Common myeloid progenitor, CD34-positive (primary cell): ENCODE results near the gene PHLPP1.

ENCODE experiments used
- CTCF ChIA-PET: fragments of 350-600 bp; sonication (Branson Sonifier 250); formaldehyde crosslinking; loops from one replicate; lab custom pipeline; 2021; ENCODE audit warnings: antibody characterized with exemption; lab: Charles Lee
- POLR2A ChIA-PET: fragments of 350-600 bp; sonication (Branson Sonifier 250); formaldehyde crosslinking; loops from one replicate; lab custom pipeline; 2021; ENCODE audit warnings: antibody characterized with exemption; lab: Charles Lee
- DNase-seq, 3 donors: peaks; one replicate each; pipeline versions ENCODE4 v3.0.0 to v3.0.0-alpha.2; 2013
- H3K27ac ChIP-seq, 2 experiments: 1 replicate in 1 of 2; 2 replicates in 1 of 2; pipeline ENCODE4 v1.7.0; 2013; ENCODE audit warnings: inconsistent platforms in 2 of 2, low read length in 2 of 2, mild to moderate bottlenecking in 2 of 2, low read depth in 1 of 2, moderate library complexity in 1 of 2; ENCODE audit not compliant: severe bottlenecking in 2 of 2, insufficient read depth in 1 of 2, poor library complexity in 1 of 2
- H3K27me3 ChIP-seq, 5 experiments: replicated peaks in 2 of 5; 1 replicate in 3 of 5; 2 replicates in 2 of 5; pipeline versions ENCODE4 v1.6.1 to v1.7.0; 2013; ENCODE audit warnings: low read length in 4 of 5, mild to moderate bottlenecking in 2 of 5, moderate library complexity in 2 of 5, inconsistent platforms in 1 of 5; ENCODE audit not compliant: insufficient read depth in 5 of 5, control insufficient read depth in 4 of 5
- H3K36me3 ChIP-seq, 4 experiments: 1 replicate in 2 of 4; 2 replicates in 2 of 4; pipeline versions ENCODE4 v1.6.1 to v1.7.0; 2013; ENCODE audit warnings: low read length in 3 of 4, control low read depth in 1 of 4, mild to moderate bottlenecking in 1 of 4; ENCODE audit not compliant: control insufficient read depth in 4 of 4, insufficient read depth in 4 of 4
- H3K4me1 ChIP-seq, 4 experiments: 1 replicate in 3 of 4; 2 replicates in 1 of 4; pipeline versions ENCODE4 v1.6.1 to v1.7.1; 2013; ENCODE audit warnings: low read length in 3 of 4, mild to moderate bottlenecking in 3 of 4, control low read depth in 1 of 4, inconsistent platforms in 1 of 4, moderate library complexity in 1 of 4; ENCODE audit not compliant: control insufficient read depth in 4 of 4, insufficient read depth in 4 of 4; ENCODE audit errors: control extremely low read depth in 1 of 4
- H3K4me3 ChIP-seq, 7 experiments: 1 replicate in 4 of 7; 2 replicates in 3 of 7; pipeline versions ENCODE4 v1.5.1 to v1.7.0; 2013; ENCODE audit warnings: mild to moderate bottlenecking in 7 of 7, low read length in 6 of 7, moderate library complexity in 6 of 7, inconsistent platforms in 2 of 7, low read depth in 2 of 7, control low read depth in 1 of 7; ENCODE audit not compliant: insufficient read depth in 4 of 7, control insufficient read depth in 1 of 7; ENCODE audit errors: extremely low read depth in 1 of 7
- H3K9me3 ChIP-seq, 5 experiments: 1 replicate in 4 of 5; 2 replicates in 1 of 5; pipeline versions ENCODE4 v1.6.1 to v1.7.1; 2013; ENCODE audit warnings: low read length in 4 of 5, mild to moderate bottlenecking in 2 of 5, inconsistent platforms in 1 of 5, low read depth in 1 of 5, moderate library complexity in 1 of 5; ENCODE audit not compliant: control insufficient read depth in 4 of 5, insufficient read depth in 2 of 5; ENCODE audit errors: control extremely low read depth in 1 of 5
- WGBS: methylation state at CpG from one replicate; pipeline ENCODE4 v1.1.5; 2013; ENCODE audit not compliant: insufficient coverage; 5-methylcytosine and 5-hydroxymethylcytosine counted together

The PHLPP1 gene

GRCh38 chr18:62776024-62776570 lies 60.8 kb downstream of the PHLPP1 start:
- ChIA-PET CTCF (interaction anchor here (0.9 to 1.3 kb wide), 4 partner anchors 14 to 21 kb away, joined by 3 read pairs; no protein-coding TSS in a partner anchor), POLR2A (no interaction called here)

GRCh38 chr18:62777814-62778213 lies 62.5 kb downstream of the PHLPP1 start:
- no peaks in the 10 kb centered on the region for H3K36me3 ChIP-seq
- ChIA-PET POLR2A (no interaction called here), CTCF (interaction anchor here (1.2 to 1.4 kb wide), 3 partner anchors 27 to 41 kb away, joined by 3 to 4 read pairs (median 3); no protein-coding TSS in a partner anchor)
- H3K27me3 ChIP-seq, result no peaks in the 10 kb centered on the region
- WGBS, result 100% methylated on average over 1 of the region's 1 CpG
- peaks cover 0 to 4% (median 1%) of the 10 kb centered on the region in 4 experiments for H3K4me1 ChIP-seq
- no peak overlapping the region for H3K4me3 ChIP-seq
- H3K9me3 ChIP-seq, result no peaks in the 10 kb centered on the region
- H3K27ac ChIP-seq, result no peak overlapping the region
- DNase-seq, result no peak

More at GRCh38 chr18:62776024-62776570, 60.8 kb downstream of the PHLPP1 start:
- Histone ChIP-seq H3K4me1 (no peaks in the 10 kb centered on the region), H3K27ac (no peak overlapping the region), H3K36me3 (no peaks in the 10 kb centered on the region), H3K4me3 (no peak overlapping the region), H3K27me3 (no peaks in the 10 kb centered on the region), H3K9me3 (no peaks in the 10 kb centered on the region)
- no peak for DNase-seq
- WGBS, result no CpG with 5 or more reads among the region's 2 CpGs

GRCh38 chr18:62778976-62779869 lies 63.9 kb downstream of the PHLPP1 start:
- WGBS, result 95% methylated on average over 3 of the region's 6 CpGs
- Histone ChIP-seq H3K4me3 (no peak overlapping the region), H3K27me3 (no peaks in the 10 kb centered on the region), H3K36me3 (no peaks in the 10 kb centered on the region), H3K27ac (no peak overlapping the region), H3K4me1 (peaks cover under 1 to 9% (median 7%) of the 10 kb centered on the region in 4 experiments), H3K9me3 (no peaks in the 10 kb centered on the region)
- ChIA-PET CTCF (interaction anchor here (1.2 to 1.4 kb wide), 4 partner anchors 9 to 42 kb away, joined by 3 to 4 read pairs (median 3); no protein-coding TSS in a partner anchor), POLR2A (no interaction called here)
- DNase-seq, result peak; percentile 15 to 65 (median 49)

- no peak for DNase-seq
- Histone ChIP-seq H3K4me3 (no peak overlapping the region), H3K27ac (no peak overlapping the region), H3K36me3 (no peaks in the 10 kb centered on the region), H3K4me1 (peaks cover 4 to 23% (median 13%) of the 10 kb centered on the region in 4 experiments), H3K9me3 (no peaks in the 10 kb centered on the region), H3K27me3 (no peaks in the 10 kb centered on the region)
- WGBS, result 100% methylated on average over 2 of the region's 3 CpGs
- ChIA-PET CTCF (no interaction called here), POLR2A (no interaction called here)
Measured at GRCh38 chr18:62781262-62781661, 65.9 kb downstream of the PHLPP1 start.

- H3K4me3 ChIP-seq, result no peak overlapping the region
- WGBS, result no CpG with 5 or more reads among the region's 2 CpGs
- no peaks in the 10 kb centered on the region for H3K27me3 ChIP-seq
- peaks cover 4 to 23% (median 13%) of the 10 kb centered on the region in 4 experiments for H3K4me1 ChIP-seq
- CTCF ChIA-PET, result no interaction called here
- POLR2A ChIA-PET, result no interaction called here
- H3K36me3 ChIP-seq, result no peaks in the 10 kb centered on the region
- no peaks in the 10 kb centered on the region for H3K9me3 ChIP-seq
- H3K27ac ChIP-seq, result no peak overlapping the region
- peak in 2 of 3 donors; percentile 22 to 23 for DNase-seq
Measured at GRCh38 chr18:62781893-62782292, 66.6 kb downstream of the PHLPP1 start.

GRCh38 chr18:62784338-62784965 lies 69.1 kb downstream of the PHLPP1 start:
- peak; percentile 57 to 78 (median 68) for DNase-seq
- POLR2A ChIA-PET, result no interaction called here
- H3K4me1 ChIP-seq, result peaks cover 4 to 23% (median 13%) of the 10 kb centered on the region in 4 experiments
- H3K9me3 ChIP-seq, result no peaks in the 10 kb centered on the region
- no peaks in the 10 kb centered on the region for H3K36me3 ChIP-seq
- no peaks in the 10 kb centered on the region for H3K27me3 ChIP-seq
- H3K27ac ChIP-seq, result peak overlapping the region in 1 of 2 experiments; percentile 51
- peak overlapping the region in 2 of 7 experiments; percentile 24 to 62 for H3K4me3 ChIP-seq
- CTCF ChIA-PET, result interaction anchor here (1.0 to 1.3 kb wide), 3 partner anchors 11 to 13 kb away, joined by 3 to 4 read pairs (median 3); no protein-coding TSS in a partner anchor
- WGBS, result 61% methylated on average over 2 of the region's 4 CpGs
